Activated naive CD8-positive, alpha-beta T cell treated with anti-CD3 and anti-CD28 coated beads, Interleukin-2, amount 50 U/mL, for 16 hours (primary cell): ENCODE data around the gene S100A11.
"Not testable (repeated sequence)": the region's sequence is repeated elsewhere in the genome, so short reads cannot be mapped to it uniquely, and the experiment has no call there.

Experiments
- DNase-seq: peaks from one replicate; pipeline ENCODE4 v3.0.0-alpha.2; 2020; ENCODE audit warnings: low read depth, low spot score

Gene S100A11

DNA sequence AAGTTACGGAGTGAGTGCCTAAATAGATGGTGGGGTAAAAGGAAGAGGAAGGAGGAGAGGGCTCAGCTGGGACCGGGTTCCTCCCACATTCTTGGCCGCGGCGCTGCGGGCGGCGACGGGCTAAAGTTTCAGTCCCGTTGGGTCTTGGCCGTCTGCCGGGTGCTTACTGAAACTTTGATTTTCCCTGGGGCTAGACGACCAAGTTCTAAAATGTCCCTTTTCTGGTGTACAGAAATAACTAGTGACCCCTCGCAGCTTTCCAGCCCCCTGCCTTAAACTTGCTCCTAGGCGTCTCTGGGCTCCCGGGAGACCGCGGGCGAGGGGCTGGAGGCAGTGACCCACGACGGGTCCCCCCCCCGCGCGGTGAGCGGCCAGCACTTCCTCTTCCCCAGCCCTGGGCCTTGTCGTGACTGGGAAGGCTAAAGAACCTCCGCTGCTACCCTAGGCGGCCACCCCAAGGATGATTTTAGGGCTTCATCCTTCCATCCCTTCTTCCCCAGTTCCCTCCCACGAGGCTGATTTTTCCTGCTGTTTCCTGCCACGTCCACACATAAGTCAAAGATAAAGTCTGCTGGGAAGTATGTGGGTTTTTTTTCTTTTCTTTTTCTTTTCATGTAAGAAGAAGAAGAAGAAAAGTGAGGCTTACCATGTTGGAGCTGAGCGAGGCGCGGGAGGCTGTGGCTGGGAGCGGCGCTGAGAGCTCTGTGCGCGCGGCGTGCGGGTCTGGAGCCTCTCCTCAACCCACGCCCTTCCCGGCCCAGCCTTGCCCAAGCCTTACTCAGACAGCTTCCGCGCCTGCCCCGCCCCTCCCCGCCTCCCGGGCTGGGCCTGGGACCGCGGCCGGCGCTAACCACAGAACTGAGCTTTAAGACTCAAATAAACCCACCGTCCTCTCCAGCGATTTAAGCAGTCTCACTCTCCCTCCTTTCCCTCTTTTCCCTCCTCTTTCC is at the start of gene S100A11:
Gene S100A11 (minus strand): TSS at position 738 of the 950 bp plus-strand sequence. CDS start 89 bp downstream, at position 649.
- peak; percentile 24 for DNase-seq

DNA sequence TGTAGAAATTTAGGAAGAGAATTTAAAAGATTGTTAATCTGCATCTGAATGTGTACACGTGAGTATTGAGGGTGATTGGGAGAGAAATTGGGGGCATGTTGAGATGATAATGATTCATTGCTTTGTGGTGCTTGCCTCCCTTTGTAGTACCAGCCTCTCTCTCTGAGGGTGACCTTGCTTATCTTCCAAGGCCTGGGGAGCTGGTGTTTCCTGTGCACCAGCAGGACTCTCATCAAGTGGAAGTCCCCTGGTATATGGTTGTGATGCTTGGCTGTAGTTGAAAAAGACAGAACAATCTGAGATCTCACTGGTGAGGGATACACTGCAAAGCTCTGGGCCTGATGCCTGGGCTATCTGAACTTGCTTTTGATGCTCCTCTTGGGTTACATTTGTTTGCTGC is 48.0 kb upstream of the S100A11 start:
- no peak for DNase-seq

DNA sequence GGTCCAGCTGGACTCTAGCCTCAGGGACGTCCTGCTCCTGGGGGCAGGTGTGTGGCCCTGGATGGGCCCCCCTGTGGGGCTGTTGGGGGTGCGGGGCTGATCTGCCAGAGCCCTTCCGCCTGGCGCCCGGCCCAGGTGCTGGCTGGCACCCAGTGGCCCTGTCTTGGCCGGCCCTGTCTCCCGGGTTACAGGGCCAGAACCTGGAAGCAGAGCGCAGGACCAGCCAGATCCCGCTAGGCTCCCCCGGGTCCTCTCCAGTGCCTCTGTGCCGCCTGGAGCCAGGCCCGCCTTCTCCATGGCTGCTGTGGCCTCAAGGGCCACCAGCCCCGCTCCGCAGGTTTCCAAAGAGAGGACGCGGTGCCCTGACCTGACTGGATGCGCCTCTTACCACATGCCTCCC is 44.2 kb upstream of the S100A11 start:
- not testable (repeated sequence) for DNase-seq

DNA sequence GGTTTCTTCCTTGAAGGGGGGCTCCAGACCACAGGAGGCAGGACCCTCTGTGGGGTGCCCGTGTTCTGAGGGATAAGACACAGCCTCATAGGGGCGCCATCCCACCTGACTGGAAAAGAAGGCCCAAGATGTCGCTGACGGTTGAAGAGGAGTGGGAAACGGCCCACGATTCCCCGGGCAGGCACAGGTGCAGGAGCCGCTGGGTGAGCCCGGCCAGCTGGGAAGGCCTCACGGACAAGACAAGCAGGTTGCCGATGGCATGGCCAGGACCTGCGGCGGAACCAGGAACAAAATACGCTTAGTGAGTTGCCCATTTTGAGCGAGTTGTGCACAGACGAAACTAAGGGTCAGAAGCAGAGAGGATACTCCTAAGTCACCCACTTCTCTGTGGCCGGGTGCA is 43.7 kb upstream of the S100A11 start:
- DNase-seq = not testable (repeated sequence)

DNA sequence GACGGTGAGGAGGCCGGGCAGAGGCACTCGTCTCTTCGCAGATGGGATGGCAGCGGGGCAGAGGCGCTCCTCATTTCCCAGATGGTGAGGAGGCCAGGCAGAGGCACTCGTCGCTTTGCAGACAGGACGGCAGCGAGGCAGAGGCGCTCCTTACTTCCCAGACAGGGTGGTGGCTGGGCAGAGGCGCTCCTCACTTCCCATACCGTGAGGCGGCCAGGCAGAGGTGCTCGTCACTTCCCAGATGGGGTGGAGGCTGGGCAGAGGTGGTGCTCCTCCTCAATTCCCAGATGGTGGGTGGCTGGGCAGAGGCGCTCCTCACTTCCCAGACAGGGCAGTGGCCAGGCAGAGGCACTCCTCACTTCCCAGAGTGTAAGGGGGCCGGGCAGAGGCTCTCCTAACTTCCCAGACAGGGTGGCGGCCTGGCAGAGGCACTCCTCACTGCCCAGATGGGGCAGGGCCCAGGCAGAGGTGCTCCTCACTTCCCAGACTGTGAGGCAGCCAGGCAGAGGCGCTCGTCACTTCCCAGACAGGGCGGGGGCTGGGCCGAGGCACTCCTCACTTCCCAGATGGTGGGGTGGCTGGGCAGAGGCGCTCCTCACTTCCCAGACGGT is 42.1 kb upstream of the S100A11 start:
- DNase-seq = no peak

DNA sequence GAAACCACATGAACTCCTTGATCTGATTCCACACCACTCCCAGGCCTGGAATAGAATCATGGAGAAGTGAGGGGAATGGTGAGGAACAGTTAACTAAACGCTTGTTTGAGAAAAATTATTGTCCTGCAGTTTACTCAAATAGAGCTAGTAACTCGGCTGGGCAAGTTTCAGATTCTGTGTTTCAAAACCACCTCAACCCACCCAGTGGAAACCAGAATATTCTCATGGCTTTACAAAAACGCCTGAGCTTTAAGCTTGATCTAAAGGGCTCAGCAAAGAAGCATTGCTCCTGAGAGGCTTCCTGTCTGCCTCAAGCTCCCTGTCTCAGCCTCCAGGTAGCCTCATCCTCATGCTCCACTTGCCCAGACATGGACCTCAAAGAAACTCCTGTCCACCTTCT is 35.5 kb upstream of the S100A11 start:
- no peak for DNase-seq

DNA sequence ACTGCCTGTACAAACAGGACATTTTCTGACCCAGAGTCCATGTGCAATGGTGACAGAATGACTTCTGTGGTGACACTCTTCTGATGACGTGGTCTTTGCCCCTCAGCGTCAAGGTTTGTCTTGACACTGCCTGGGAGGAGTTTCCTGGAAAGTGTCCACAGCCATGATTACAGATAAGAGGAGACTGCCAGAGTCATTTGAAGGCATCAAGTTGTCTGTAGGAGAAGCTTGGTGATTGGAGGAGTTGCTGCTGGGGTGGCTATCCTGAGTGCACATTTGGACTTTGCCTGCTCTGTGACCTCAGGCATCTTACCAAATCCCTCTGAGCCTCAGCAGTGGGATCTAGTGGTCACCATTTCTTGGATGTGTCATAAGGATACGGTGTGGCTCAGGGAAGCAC is 34.3 kb upstream of the S100A11 start:
- no peak for DNase-seq

DNA sequence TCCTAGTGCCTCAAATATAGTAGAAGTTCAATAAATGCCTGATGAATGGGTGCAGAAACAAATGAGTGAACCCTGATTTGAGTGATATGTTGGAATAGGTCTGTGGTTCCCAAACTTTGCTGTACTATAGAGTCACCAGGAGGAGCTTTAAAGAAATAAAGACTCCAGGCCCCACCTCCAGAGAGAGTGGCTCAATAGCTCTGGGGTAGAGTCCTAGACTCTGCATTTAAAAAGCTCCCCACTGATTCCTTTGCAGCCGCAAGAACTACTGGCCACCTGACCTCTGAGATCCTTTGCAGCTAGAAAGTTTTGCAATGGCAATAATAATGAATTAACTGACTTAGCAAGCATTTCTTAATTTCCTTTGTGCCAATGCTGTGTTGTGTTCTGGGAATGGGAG is 31.1 kb upstream of the S100A11 start:
- DNase-seq = no peak

DNA sequence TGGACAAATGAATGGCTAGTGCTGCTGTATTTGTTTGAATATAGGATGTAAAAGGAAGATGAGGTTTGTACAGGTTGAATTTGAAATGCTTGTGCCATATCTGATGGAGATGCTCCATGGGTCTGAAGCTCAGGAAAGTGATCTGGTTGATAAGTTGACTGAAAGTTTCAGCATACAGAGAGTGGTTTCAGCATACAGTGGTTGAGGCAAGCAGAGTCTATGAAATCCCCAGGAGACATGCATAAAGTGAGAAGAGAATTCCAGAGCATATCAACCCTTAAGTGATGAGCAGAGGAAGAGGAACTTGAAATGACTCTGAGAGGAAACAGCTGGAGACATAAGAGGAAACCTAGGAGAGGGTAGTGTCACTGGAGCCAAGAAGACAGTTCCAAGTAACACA is 30.3 kb upstream of the S100A11 start:
- no peak for DNase-seq

DNA sequence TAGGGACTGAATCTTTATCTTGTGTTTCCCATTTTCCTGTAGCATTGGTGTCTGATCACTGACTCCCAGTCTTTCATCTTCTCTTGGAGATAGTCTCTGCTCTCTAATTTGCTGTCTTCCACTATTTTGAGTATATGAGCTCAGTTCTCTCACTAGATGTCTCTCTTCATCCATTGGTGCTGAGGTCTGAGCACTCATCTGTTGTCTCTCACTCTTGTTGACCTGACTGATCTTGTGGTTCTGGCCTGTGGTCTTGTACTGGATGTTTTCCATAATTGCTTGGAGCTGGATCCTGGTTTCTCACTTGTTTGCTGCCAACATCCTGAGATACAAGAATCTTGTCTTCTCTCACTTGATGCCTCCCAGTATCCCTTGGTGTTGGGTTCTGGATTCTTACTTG is 25.1 kb upstream of the S100A11 start:
- DNase-seq = no peak

DNA sequence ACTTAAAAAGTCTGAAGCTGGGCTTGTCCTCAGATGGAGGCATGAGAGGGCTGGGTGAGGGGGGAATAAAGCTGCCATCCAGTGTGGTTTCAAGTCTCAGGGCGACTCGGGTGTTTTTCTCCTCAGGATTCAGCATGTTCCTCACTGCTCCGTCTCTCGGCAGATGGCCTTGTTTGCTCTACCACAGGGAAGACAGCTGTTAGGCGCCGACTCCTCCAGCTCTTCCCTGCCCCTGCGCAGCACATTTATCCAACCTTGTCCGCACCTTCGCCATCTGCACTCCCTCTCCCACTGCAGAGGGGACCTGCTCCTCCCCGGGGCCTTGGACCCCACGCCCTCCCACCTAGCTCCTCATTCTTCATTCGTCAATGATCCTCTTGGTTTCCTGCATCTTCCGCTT is 16.6 kb upstream of the S100A11 start:
- DNase-seq = no peak

DNA sequence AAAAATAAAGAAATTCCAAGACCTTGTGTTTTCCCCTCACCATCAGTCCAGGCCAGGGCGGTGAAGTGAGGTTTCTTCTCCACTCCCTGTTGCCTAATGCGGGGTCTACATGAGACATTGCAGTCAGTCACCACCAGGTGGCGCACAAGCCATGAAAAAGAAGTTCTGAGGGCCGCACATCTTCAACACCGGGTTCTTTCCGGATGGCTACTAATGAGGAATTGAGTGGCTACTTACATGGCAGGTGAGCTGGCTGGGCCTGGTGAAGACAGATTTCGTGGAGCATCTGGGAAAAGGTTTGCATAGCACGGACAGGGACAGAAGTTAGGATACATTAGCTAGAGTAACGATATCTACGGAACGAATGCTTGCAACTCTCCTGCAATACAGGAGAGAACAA is 15.8 kb upstream of the S100A11 start:
- DNase-seq = peak; percentile 71

DNA sequence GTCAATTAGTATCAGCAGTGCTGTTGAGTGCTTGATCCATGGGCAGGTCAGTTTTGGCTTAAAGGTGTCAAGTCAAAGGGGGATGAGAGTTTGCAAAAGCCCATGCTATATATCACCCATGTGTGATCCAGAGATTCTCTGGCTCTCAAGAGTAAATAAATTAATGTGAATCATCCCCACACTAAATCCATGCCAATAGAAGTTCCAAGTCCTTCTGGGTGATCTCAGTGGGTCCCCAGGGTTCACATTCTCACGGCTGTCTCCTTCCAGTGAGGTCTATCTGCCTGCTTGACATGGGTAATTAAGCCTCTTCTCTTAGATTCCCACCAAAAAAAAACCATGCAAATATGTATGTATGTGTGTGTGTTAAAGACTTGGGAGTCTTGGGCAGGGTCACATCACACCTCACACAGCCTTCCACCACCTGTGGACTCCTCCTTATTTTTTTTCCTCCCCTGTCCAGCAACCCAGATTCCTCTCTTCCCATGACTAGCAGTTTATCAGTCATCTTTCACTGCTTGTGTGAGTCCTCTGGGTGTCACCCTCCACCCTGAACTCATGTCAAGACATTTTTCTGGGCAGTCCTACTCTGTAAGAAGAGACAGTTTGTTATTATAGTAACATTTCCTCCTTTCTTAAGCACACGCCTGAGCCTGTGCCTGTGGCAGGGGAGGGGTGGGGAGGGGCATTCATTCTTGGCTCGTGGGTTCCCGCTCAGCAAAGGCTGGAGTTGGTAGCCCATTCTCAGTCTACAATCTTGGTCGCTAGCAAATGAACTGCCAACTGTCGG is 14.3 kb upstream of the S100A11 start:
- DNase-seq = no peak

DNA sequence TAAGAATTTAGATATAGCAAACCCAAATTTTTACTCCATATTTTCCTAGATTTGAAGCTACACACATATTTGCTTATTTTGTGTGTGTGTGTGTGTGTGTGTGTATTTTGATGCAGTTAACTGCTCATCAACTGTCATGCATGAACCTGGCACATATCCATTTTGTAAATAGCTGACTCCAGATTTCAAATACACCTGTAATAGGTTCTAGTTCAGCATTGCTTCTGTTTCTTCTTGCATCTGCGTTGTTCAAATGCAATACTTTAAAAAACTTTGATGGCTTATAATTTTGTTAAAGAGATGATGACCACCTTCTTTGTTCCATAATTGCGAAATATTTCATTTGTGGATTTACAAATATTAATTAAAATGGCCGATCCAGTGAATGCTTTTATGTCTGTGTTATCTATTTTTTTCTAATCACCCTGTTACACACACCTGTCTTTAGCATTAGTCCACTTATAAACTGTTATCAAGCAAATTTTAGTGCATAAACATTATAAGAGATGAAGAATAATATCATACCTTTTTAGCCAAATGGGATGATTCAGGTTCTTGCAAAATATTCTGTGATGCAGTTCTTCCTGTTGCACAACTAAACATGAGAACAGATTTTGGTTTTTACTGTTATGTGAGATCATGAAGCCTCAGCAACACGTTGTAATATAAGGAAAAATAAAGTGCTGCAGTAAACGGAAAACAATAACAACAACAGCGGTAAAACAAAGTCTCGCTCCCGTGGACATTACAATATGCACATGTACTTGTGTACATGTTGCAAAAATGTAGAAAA is 12.7 kb upstream of the S100A11 start:
- no peak for DNase-seq

DNA sequence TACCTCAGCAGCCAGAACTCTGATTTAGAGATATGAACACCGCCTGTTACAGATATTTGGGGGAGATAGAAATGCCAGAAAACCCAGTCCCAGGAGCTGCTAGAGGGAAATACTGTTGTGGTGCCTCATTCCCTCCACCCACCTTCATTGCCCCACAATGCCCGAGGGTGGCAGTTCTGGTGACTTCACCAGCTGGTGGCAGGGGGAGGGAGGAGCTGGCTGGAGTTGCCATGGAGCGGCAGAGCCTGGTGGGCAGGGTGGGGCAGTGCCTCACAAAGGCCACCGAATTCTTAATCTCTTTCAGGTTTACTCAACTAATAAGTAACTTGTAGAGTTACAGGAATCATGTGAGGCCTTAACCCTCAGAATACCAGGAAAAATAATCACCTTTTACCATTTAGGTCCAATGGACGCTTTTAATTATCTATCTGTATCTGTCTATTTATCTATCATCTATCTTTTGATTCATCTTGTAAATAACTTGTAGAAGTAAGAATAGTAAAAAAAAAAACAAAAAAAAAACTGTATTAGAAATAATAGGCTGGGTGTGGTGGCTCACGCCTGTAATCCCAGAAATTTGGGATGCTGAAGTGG is 11.7 kb upstream of the S100A11 start:
- DNase-seq = no peak

DNA sequence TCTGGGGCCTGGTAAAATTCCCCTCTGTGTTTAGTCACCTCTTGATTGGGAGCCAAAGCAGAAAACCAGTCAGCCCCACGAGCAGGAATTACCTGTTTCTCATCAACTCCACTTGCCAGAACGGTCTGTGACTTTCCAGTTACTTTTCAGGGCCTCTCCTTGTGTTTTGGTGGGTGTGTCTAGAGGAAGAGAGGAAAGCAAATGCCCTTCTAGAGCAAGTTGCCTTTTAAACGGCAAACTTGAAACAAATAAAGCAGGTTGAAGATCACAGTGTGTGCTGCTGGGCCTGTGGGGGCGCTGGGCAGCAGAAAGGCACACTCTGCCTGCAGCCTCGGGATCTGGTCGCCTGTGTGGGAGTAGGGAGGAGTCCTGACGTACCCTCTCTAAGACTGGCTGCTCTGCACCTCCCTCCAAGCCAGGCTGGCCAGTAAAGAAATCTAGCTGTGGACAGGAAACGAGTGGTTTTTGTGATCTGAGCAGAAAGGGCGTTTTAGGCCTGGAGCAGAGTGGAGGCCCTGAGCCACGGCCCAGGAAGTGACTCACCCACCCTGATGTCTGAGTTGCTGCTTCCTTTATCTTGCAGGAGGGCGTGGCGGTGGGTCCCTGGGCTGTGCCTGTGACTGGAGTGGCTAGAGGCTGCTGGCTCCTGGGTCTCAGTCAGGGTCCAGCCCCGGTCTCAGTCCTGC is 11.1 kb upstream of the S100A11 start:
- DNase-seq = peak; percentile 67

DNA sequence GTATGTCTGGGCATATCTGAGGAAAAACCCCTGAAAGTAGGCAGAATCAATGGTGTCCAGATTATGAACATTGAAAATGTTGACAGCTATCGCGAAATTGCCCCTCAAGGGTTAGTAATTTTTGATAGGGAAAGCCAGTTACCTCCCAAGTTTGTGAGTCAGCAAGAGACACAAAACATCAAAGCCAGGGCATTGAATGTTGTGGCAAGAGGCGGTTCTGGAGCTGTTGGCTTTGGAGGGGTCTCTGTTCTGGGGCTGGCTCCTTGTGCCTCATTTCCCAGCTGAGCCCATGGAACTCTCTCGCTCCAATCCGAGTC is 10.6 kb upstream of the S100A11 start:
- DNase-seq = no peak

DNA sequence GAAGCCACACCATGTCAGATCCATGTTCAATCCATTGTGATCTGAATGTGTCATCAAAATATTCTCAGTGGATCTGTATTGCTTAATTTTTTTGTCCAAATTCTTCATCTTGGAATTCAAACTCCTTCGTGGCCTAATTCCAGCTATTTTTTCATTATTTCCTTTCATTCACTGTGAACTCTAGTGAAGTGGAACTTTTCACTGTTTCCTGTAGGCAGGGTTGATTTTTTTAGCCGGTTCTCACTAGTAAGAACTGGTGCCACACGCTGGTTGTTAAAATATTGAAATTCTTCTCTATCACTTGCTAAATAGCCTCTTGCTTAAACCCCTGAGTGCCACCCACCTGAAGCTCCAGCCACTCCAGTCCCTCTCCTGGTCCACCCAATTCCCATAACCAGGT is 7.6 kb upstream of the S100A11 start:
- no peak for DNase-seq

DNA sequence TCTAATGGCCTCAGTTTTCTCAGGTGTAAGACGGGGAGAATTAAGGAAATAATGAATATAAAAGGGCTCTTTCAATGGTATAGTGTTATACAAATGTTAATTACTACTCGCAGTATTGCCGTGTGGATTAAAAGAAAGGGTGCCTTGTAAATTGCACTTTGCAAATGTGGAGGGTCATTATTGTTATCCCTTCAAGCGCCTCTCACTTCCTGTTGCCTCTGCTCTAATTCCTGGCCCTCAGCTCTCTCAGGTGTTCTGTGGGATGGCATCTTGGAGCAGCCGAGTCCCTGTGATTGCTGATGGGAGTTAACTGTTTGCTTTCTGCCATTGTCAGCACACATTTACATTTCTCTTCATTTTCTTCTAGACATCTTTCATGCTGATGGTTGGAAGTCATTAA is 7.1 kb upstream of the S100A11 start:
- no peak for DNase-seq

DNA sequence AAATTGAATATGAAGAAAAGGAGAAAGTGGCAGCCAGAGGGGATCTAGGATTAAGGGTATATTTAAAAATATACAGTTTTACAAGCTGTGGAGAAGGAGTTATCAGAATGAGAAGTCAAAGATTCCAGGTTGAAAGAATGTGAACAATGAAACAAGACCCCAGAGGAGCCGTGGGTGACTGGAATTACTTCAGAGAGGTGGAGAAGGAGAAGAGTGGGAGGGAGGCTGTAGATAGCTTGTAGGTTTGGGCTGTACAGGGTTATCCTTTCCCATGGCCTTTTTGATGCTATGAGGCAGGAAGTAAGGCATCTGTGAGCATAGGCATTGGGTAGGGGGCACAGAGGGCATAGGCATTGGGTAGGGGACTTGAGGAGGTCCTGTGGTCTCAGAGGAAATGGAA is 5.2 kb upstream of the S100A11 start:
- DNase-seq = no peak

DNA sequence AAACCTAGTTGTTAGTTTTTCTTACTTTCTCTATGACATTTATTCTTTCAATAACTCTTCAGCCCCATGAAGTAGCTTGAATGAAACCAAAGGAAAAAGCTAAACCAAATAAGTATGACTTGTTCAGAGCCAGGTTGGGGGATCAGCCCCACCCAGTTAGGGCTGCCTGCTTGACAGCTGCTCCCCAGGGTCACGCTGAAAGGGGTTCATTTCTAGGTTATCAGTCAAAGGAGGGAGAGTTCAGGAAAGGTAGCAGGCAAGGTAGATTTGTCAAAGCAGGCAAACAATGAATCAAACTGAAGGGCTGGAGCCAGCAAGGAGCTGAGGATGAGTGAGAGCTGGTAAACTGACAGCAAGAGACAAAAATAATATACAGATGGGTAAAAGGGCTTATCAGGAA is 3.1 kb upstream of the S100A11 start:
- DNase-seq = no peak
